NCI-H2171 (cell line): Measurements from ENCODE around the gene CCNQ.

ENCODE experiments used
- DNase-seq: peaks from one replicate; lab custom pipeline; 2025; lab: John Stamatoyannopoulos, UW

CCNQ gene

GRCh38 chrX:153576239-153576870 lies 22.6 kb downstream of the CCNQ start:
- no peak for DNase-seq

GRCh38 chrX:153573984-153574383 lies 25.0 kb downstream of the CCNQ start:
- no peak for DNase-seq

- DNase-seq = no peak
Measured at GRCh38 chrX:153572601-153573000, 26.3 kb downstream of the CCNQ start.

- no peak for DNase-seq
Measured at GRCh38 chrX:153571534-153571908, 27.4 kb downstream of the CCNQ start.

GRCh38 chrX:153569475-153569874 lies 29.5 kb downstream of the CCNQ start:
- DNase-seq = no peak

GRCh38 chrX:153568451-153569011 lies 30.4 kb downstream of the CCNQ start:
- DNase-seq = no peak

- no peak for DNase-seq
Measured at GRCh38 chrX:153565996-153566580, 32.9 kb downstream of the CCNQ start.

- no peak for DNase-seq
Measured at GRCh38 chrX:153564047-153564606, 34.8 kb downstream of the CCNQ start.

- no peak for DNase-seq
Measured at GRCh38 chrX:153562546-153562945, 36.4 kb downstream of the CCNQ start.

- no peak for DNase-seq
Measured at GRCh38 chrX:153561337-153561736, 37.6 kb downstream of the CCNQ start.

- no peak for DNase-seq
Measured at GRCh38 chrX:153560466-153560865, 38.5 kb downstream of the CCNQ start.

GRCh38 chrX:153560000-153560399 lies 38.9 kb downstream of the CCNQ start:
- DNase-seq = no peak

GRCh38 chrX:153557618-153558355 lies 41.2 kb downstream of the CCNQ start:
- no peak for DNase-seq

GRCh38 chrX:153556767-153557166 lies 42.2 kb downstream of the CCNQ start:
- no peak for DNase-seq

- DNase-seq = no peak
Measured at GRCh38 chrX:153554519-153555167, 44.3 kb downstream of the CCNQ start.

GRCh38 chrX:153551135-153551534 lies 47.8 kb downstream of the CCNQ start:
- no peak for DNase-seq

GRCh38 chrX:153549807-153550206 lies 49.1 kb downstream of the CCNQ start:
- no peak for DNase-seq

GRCh38 chrX:153549231-153549630 lies 49.7 kb downstream of the CCNQ start:
- no peak for DNase-seq

- no peak for DNase-seq
Measured at GRCh38 chrX:153547195-153547594, 51.7 kb downstream of the CCNQ start.

- DNase-seq = no peak
Measured at GRCh38 chrX:153546386-153546785, 52.6 kb downstream of the CCNQ start.

- no peak for DNase-seq
Measured at GRCh38 chrX:153544727-153545126, 54.2 kb downstream of the CCNQ start.

GRCh38 chrX:153539979-153540358 lies 59.0 kb downstream of the CCNQ start:
- DNase-seq = no peak
